Metanephros (tissue), 1 donor: ENCODE data around the gene TPMT. TPM values are rescaled to one million over a fixed set of nuclear protein-coding genes. Genes with fewer than 3 reads are reported as not detected.

Experiments used
- total RNA-seq: library from RNA; depleted of rRNA; stranded (reverse); fragments of >200 nt; gene quantifications from one replicate; pipeline ENCODE4 v1.2.3, GENCODE V29; 2014

Gene TPMT
- total RNA-seq: 11.4 TPM

GRCh38 chr6:18154507-18155149 lies at the start of gene TPMT:
Gene TPMT (minus strand): TSS chr6:18155077. CDS start chr6:18149127, 5,950 bp downstream.

GRCh38 chr6:18155150-18155863 lies 430 bp upstream of the TPMT start, which contains the start of gene KDM1B:
Gene KDM1B (plus strand): TSS chr6:18155422. CDS start chr6:18159896, 4,474 bp downstream.

GRCh38 chr6:18122128-18123093 lies 32.5 kb downstream of the TPMT start, which contains the start of gene NHLRC1:
Gene NHLRC1 (minus strand): TSS chr6:18122677. CDS start chr6:18122606, 71 bp downstream.

Other genes with a start within 250 kb of the TPMT start
- 58.3 TPM for gene KIF13A, start 167.4 kb downstream of the TPMT start, total RNA-seq
- gene NHLRC1, start 32.4 kb downstream of the TPMT start, total RNA-seq: 3.2 TPM
- 19.0 TPM for gene KDM1B, start 345 bp upstream of the TPMT start, total RNA-seq
- 88.7 TPM for gene DEK, start 109.5 kb upstream of the TPMT start, total RNA-seq
- gene RNF144B, start 232.3 kb upstream of the TPMT start, total RNA-seq: 41.0 TPM